Thyroid gland (tissue), 4 donors: ENCODE data around the gene CASP8. TPM values are rescaled to one million over a fixed set of nuclear protein-coding genes. Genes with fewer than 3 reads are reported as not detected.

Source experiments
- DNase-seq, 2 donors: peaks; one replicate each; pipeline ENCODE4 v3.0.0-alpha.2; 2019
- H3K27ac ChIP-seq, 3 donors: fragments of 200-600 bp; sonication (generic); 1 replicate in 2 of 3; 2 replicates in 1 of 3; pipeline ENCODE4 v1.5.1; 2016 to 2019; ENCODE audit warnings: mild to moderate bottlenecking in 1 of 3, moderate library complexity in 1 of 3
- H3K27me3 ChIP-seq: fragments of 200-600 bp; sonication (generic); one replicate; pipeline ENCODE4 v1.5.1; 2019
- H3K36me3 ChIP-seq, 2 donors: fragments of 200-600 bp; sonication (generic); one replicate each; pipeline ENCODE4 v1.5.1; 2016 to 2019
- H3K4me1 ChIP-seq, 2 donors: fragments of 200-600 bp; sonication (generic); one replicate each; pipeline ENCODE4 v1.5.1; 2017 to 2019
- H3K4me3 ChIP-seq, 3 donors: fragments of 200-600 bp; sonication (generic); replicated peaks in 1 of 3; 1 replicate in 2 of 3; 2 replicates in 1 of 3; pipeline ENCODE4 v1.5.1; 2016; ENCODE audit warnings: mild to moderate bottlenecking in 1 of 3
- H3K9me3 ChIP-seq: fragments of 200-600 bp; sonication (generic); one replicate; pipeline ENCODE4 v1.5.1; 2017
- CTCF ChIP-seq, 6 experiments: fragments of 200-600 bp in 3 of 6; fragments of 450-650 bp in 3 of 6; sonication (generic) in 3 of 6; IDR thresholded peaks; one replicate each; pipeline ENCODE4 v1.5.1; 2016 to 2019; ENCODE audit warnings: antibody characterized with exemption in 6 of 6, mild to moderate bottlenecking in 2 of 6, inconsistent platforms in 1 of 6, moderate library complexity in 1 of 6
- POLR2A ChIP-seq, 2 donors: fragments of 450-650 bp; IDR thresholded peaks; one replicate each; pipeline ENCODE4 v1.6.1; 2017; ENCODE audit warnings: antibody characterized with exemption in 2 of 2, mild to moderate bottlenecking in 2 of 2, moderate library complexity in 1 of 2
- WGBS, 2 donors: methylation state at CpG; one replicate each; pipeline ENCODE4 v1.1.5; 2017; 5-methylcytosine and 5-hydroxymethylcytosine counted together
- intact Hi-C: fragments of 100-400 bp; cut with DNase I; formaldehyde crosslinking; loops from one replicate; pipeline ENCODE4 v1.15.1; 2023
- total RNA-seq, 4 donors: library from RNA; depleted of rRNA; stranded (reverse); fragments of >200 nt; gene quantifications; one replicate each; pipeline ENCODE4 v1.2.3, GENCODE V29; 2016

CASP8 gene
- total RNA-seq, 4 donors from 2014 or later, result 8.7 to 14.1 (median 9.6) TPM

- no peaks in the 10 kb centered on the region for H3K36me3 ChIP-seq
- H3K27me3 ChIP-seq, result no peaks in the 10 kb centered on the region
- no peak overlapping the region for H3K27ac ChIP-seq
- DNase-seq, result no peak
- H3K4me3 ChIP-seq, result no peak overlapping the region
- intact Hi-C loops, result no loop called here
- no peak for TF ChIP-seq POLR2A (IDR thresholded peaks at IDR 0.05)
- TF ChIP-seq CTCF (IDR thresholded peaks at IDR 0.05), result no peak
- no peaks in the 10 kb centered on the region for H3K9me3 ChIP-seq
- peaks cover 0 to 8% of the 10 kb centered on the region in 2 donors for H3K4me1 ChIP-seq
- WGBS, 2 donors, result 81 to 92% methylated on average over 7 of the region's 7 CpGs
Measured at GRCh38 chr2:201264472-201265173, 4.3 kb downstream of the CASP8 start.

- DNase-seq, result no peak
- H3K27me3 ChIP-seq, result no peaks in the 10 kb centered on the region
- H3K4me3 ChIP-seq, result no peak overlapping the region
- intact Hi-C loops, result no loop called here
- H3K4me1 ChIP-seq, result peaks cover 0 to 5% of the 10 kb centered on the region in 2 donors
- no peaks in the 10 kb centered on the region for H3K36me3 ChIP-seq
- 80 to 85% methylated on average over 2 of the region's 2 CpGs for WGBS, 2 donors
- TF ChIP-seq CTCF (IDR thresholded peaks at IDR 0.05) (no peak), POLR2A (IDR thresholded peaks at IDR 0.05) (no peak)
- H3K27ac ChIP-seq, result no peak overlapping the region
- no peaks in the 10 kb centered on the region for H3K9me3 ChIP-seq
Measured at GRCh38 chr2:201266629-201267028, 6.3 kb downstream of the CASP8 start.

GRCh38 chr2:201267278-201268030 is 7.1 kb downstream of the CASP8 start:
- Histone ChIP-seq H3K4me1 (no peaks in the 10 kb centered on the region), H3K27me3 (no peaks in the 10 kb centered on the region), H3K36me3 (no peaks in the 10 kb centered on the region), H3K4me3 (no peak overlapping the region), H3K27ac (no peak overlapping the region), H3K9me3 (no peaks in the 10 kb centered on the region)
- intact Hi-C loops, result no loop called here
- DNase-seq, result no peak
- TF ChIP-seq CTCF (IDR thresholded peaks at IDR 0.05), result no peak
- TF ChIP-seq POLR2A (IDR thresholded peaks at IDR 0.05), result no peak
- WGBS, 2 donors, result 89 to 92% methylated on average over 12 of the region's 12 CpGs

- H3K9me3 ChIP-seq, result no peaks in the 10 kb centered on the region
- H3K4me3 ChIP-seq, result no peak overlapping the region
- WGBS, 2 donors, result 87 to 93% methylated on average over 2 of the region's 2 CpGs
- no peaks in the 10 kb centered on the region for H3K27me3 ChIP-seq
- H3K4me1 ChIP-seq, result no peaks in the 10 kb centered on the region
- DNase-seq, result no peak
- intact Hi-C loops, result no loop called here
- H3K27ac ChIP-seq, result no peak overlapping the region
- H3K36me3 ChIP-seq, result peaks cover 5 to 13% of the 10 kb centered on the region in 2 donors
- TF ChIP-seq POLR2A (IDR thresholded peaks at IDR 0.05) (no peak), CTCF (IDR thresholded peaks at IDR 0.05) (no peak)
Measured at GRCh38 chr2:201269764-201270163, 9.4 kb downstream of the CASP8 start.
